ENCODE results near the gene OAT.

- TF ChIP-seq CEBPB (IDR thresholded peaks at IDR 0.05; ENCODE audit: low read depth, low read length) (no peak), POLR2A (IDR thresholded peaks at IDR 0.05; ENCODE audit: low read depth, low read length) (no peak), CTCF (conservative IDR thresholded peaks at IDR 0.05; ENCODE audit: low read depth, low read length) (no peak), RFX5 (IDR thresholded peaks at IDR 0.05; ENCODE audit: low read depth, low read length) (no peak), USF2 (IDR thresholded peaks at IDR 0.05; ENCODE audit: low read depth, low read length) (no peak), BHLHE40 (IDR thresholded peaks at IDR 0.05; ENCODE audit: low read depth, low read length) (no peak), ELK1 (IDR thresholded peaks at IDR 0.05; ENCODE audit: borderline replicate concordance, low read depth, low read length) (no peak), MAZ (IDR thresholded peaks at IDR 0.05; ENCODE audit: borderline replicate concordance, low read depth, low read length) (no peak), RAD21 (IDR thresholded peaks at IDR 0.05; ENCODE audit: low read length) (no peak)
Observed at GRCh38 chr10:124384591-124385190, 34.0 kb downstream of the OAT start.
